ENCODE measurements around the gene WNK1. TPM values are rescaled to one million over a fixed set of nuclear protein-coding genes. Genes with fewer than 3 reads are reported as not detected.

Gene WNK1
- total and polyA plus RNA-seq, 7 experiments from 2014 or later: 22.9 to 200 (median 164) TPM

- Mint-ChIP-seq H3K9me3 (no peaks in the 10 kb centered on the region), H3K27me3 (no peaks in the 10 kb centered on the region), H3K36me3 (peaks cover 1 to 48% (median 21%) of the 10 kb centered on the region in 5 donors), H3K4me3 (no peak overlapping the region), H3K4me1 (peaks cover 13 to 61% (median 51%) of the 10 kb centered on the region in 7 donors), H3K27ac (peak overlapping the region in 3 of 9 donors; percentile 5 to 53 (median 12))
- H3K9me3 ChIP-seq (ENCODE audit: control insufficient read depth in 2 of 3, low read length in 3 of 3): no peaks in the 10 kb centered on the region
- DNase-seq (no peak), ATAC-seq (no peak)
- H3K4me3 ChIP-seq (ENCODE audit: low read length): no peak overlapping the region
- H3K4me1 ChIP-seq (ENCODE audit: control insufficient read depth in 2 of 2, insufficient read depth in 2 of 2, low read length in 2 of 2): no peaks in the 10 kb centered on the region
- ChIA-PET CTCF (interaction anchor here (1.6 kb wide), 1 partner anchor 13 kb away, joined by 4 read pairs; no protein-coding TSS in a partner anchor), POLR2A (no interaction called here)
- H3K27me3 ChIP-seq (ENCODE audit: control insufficient read depth in 2 of 2, insufficient read depth in 2 of 2, low read length in 2 of 2): no peaks in the 10 kb centered on the region
- peaks cover 0 to 19% (median 17%) of the 10 kb centered on the region in 3 experiments for H3K36me3 ChIP-seq (ENCODE audit: control insufficient read depth in 2 of 3, insufficient read depth in 3 of 3, low read length in 3 of 3)
- intact Hi-C loops (cut with micrococcal nuclease): no loop called here
- H3K27ac ChIP-seq (ENCODE audit: low read depth, low read length): no peak overlapping the region
Observed at GRCh38 chr12:828726-829395, 76.5 kb downstream of the WNK1 start.

- ChIA-PET CTCF (no interaction called here), POLR2A (no interaction called here)
- H3K9me3 Mint-ChIP-seq: no peaks in the 10 kb centered on the region
- H3K27ac Mint-ChIP-seq: peak overlapping the region in 3 of 9 donors; percentile 29 to 60 (median 47)
- no peaks in the 10 kb centered on the region for H3K4me1 ChIP-seq (ENCODE audit: control insufficient read depth in 2 of 2, insufficient read depth in 2 of 2, low read length in 2 of 2)
- H3K27ac ChIP-seq (ENCODE audit: low read depth, low read length): no peak overlapping the region
- peaks cover 9 to 54% (median 34%) of the 10 kb centered on the region in 5 donors for H3K36me3 Mint-ChIP-seq
- peaks cover 0 to 27% (median 17%) of the 10 kb centered on the region in 3 experiments for H3K36me3 ChIP-seq (ENCODE audit: control insufficient read depth in 2 of 3, insufficient read depth in 3 of 3, low read length in 3 of 3)
- no peaks in the 10 kb centered on the region for H3K27me3 ChIP-seq (ENCODE audit: control insufficient read depth in 2 of 2, insufficient read depth in 2 of 2, low read length in 2 of 2)
- H3K27me3 Mint-ChIP-seq: no peaks in the 10 kb centered on the region
- DNase-seq: no peak
- peaks cover 22 to 60% (median 53%) of the 10 kb centered on the region in 7 donors for H3K4me1 Mint-ChIP-seq
- H3K4me3 Mint-ChIP-seq: no peak overlapping the region
- H3K9me3 ChIP-seq (ENCODE audit: control insufficient read depth in 2 of 3, low read length in 3 of 3): no peaks in the 10 kb centered on the region
- no peak overlapping the region for H3K4me3 ChIP-seq (ENCODE audit: low read length)
- intact Hi-C loops (cut with micrococcal nuclease): no loop called here
- ATAC-seq: no peak
Observed at GRCh38 chr12:830111-830867, 77.9 kb downstream of the WNK1 start.

GRCh38 chr12:835754-836518 is 83.6 kb downstream of the WNK1 start:
- Histone ChIP-seq H3K4me3 (ENCODE audit: low read length) (no peak overlapping the region), H3K9me3 (ENCODE audit: control insufficient read depth in 2 of 3, low read length in 3 of 3) (no peaks in the 10 kb centered on the region), H3K27ac (ENCODE audit: low read depth, low read length) (no peak overlapping the region), H3K4me1 (ENCODE audit: control insufficient read depth in 2 of 2, insufficient read depth in 2 of 2, low read length in 2 of 2) (no peaks in the 10 kb centered on the region), H3K36me3 (ENCODE audit: control insufficient read depth in 2 of 3, insufficient read depth in 3 of 3, low read length in 3 of 3) (peaks cover 0 to 19% (median 4%) of the 10 kb centered on the region in 3 experiments), H3K27me3 (ENCODE audit: control insufficient read depth in 2 of 2, insufficient read depth in 2 of 2, low read length in 2 of 2) (no peaks in the 10 kb centered on the region)
- Mint-ChIP-seq H3K27ac (peak overlapping the region in 5 of 9 donors; percentile 9 to 53 (median 48)), H3K27me3 (no peaks in the 10 kb centered on the region), H3K4me3 (no peak overlapping the region), H3K36me3 (peaks cover 9 to 44% (median 33%) of the 10 kb centered on the region in 5 donors), H3K4me1 (peaks cover 14 to 57% (median 50%) of the 10 kb centered on the region in 7 donors), H3K9me3 (no peaks in the 10 kb centered on the region)
- intact Hi-C loops (cut with micrococcal nuclease): loop anchor here in 1 of 2 donors (2.0 kb wide), 1 partner anchor 17 kb away; no protein-coding TSS in a partner anchor
- no peak for ATAC-seq
- CTCF ChIA-PET: no interaction called here
- DNase-seq: no peak
- POLR2A ChIA-PET: interaction anchor here (0.6 kb wide), 3 partner anchors 55 to 802 kb away, joined by 3 to 4 read pairs (median 3); no protein-coding TSS in a partner anchor

GRCh38 chr12:836952-837351 is 84.6 kb downstream of the WNK1 start:
- ATAC-seq (no peak), DNase-seq (no peak)
- Histone ChIP-seq H3K9me3 (ENCODE audit: control insufficient read depth in 2 of 3, low read length in 3 of 3) (no peaks in the 10 kb centered on the region), H3K4me1 (ENCODE audit: control insufficient read depth in 2 of 2, insufficient read depth in 2 of 2, low read length in 2 of 2) (no peaks in the 10 kb centered on the region), H3K27me3 (ENCODE audit: control insufficient read depth in 2 of 2, insufficient read depth in 2 of 2, low read length in 2 of 2) (no peaks in the 10 kb centered on the region), H3K36me3 (ENCODE audit: control insufficient read depth in 2 of 3, insufficient read depth in 3 of 3, low read length in 3 of 3) (peaks cover 0 to 19% (median 0%) of the 10 kb centered on the region in 3 experiments), H3K4me3 (ENCODE audit: low read length) (no peak overlapping the region), H3K27ac (ENCODE audit: low read depth, low read length) (no peak overlapping the region)
- Mint-ChIP-seq H3K4me1 (peaks cover 14 to 68% (median 60%) of the 10 kb centered on the region in 7 donors), H3K36me3 (peaks cover 9 to 46% (median 33%) of the 10 kb centered on the region in 5 donors), H3K9me3 (no peaks in the 10 kb centered on the region), H3K4me3 (no peak overlapping the region), H3K27ac (peak overlapping the region in 1 of 9 donors; percentile 17), H3K27me3 (no peaks in the 10 kb centered on the region)
- intact Hi-C loops (cut with micrococcal nuclease): loop anchor here in 1 of 2 donors (2.0 kb wide), 1 partner anchor 18 kb away; no protein-coding TSS in a partner anchor
- POLR2A ChIA-PET: no interaction called here
- CTCF ChIA-PET: no interaction called here

- H3K36me3 ChIP-seq (ENCODE audit: control insufficient read depth in 2 of 3, insufficient read depth in 3 of 3, low read length in 3 of 3): peaks cover 0 to 19% (median 0%) of the 10 kb centered on the region in 3 experiments
- Mint-ChIP-seq H3K27ac (peak overlapping the region in 2 of 9 donors; percentile 45 to 76), H3K9me3 (no peaks in the 10 kb centered on the region), H3K36me3 (peaks cover 9 to 49% (median 31%) of the 10 kb centered on the region in 5 donors), H3K27me3 (no peaks in the 10 kb centered on the region), H3K4me3 (no peak overlapping the region), H3K4me1 (peaks cover 16 to 74% (median 65%) of the 10 kb centered on the region in 7 donors)
- ChIA-PET POLR2A (no interaction called here), CTCF (no interaction called here)
- ATAC-seq: no peak
- no peak overlapping the region for H3K27ac ChIP-seq (ENCODE audit: low read depth, low read length)
- no peaks in the 10 kb centered on the region for H3K27me3 ChIP-seq (ENCODE audit: control insufficient read depth in 2 of 2, insufficient read depth in 2 of 2, low read length in 2 of 2)
- H3K4me1 ChIP-seq (ENCODE audit: control insufficient read depth in 2 of 2, insufficient read depth in 2 of 2, low read length in 2 of 2): no peaks in the 10 kb centered on the region
- intact Hi-C loops (cut with micrococcal nuclease): loop anchor here in 1 of 2 donors (2.0 kb wide), 1 partner anchor 19 kb away; no protein-coding TSS in a partner anchor
- DNase-seq: no peak
- H3K9me3 ChIP-seq (ENCODE audit: control insufficient read depth in 2 of 3, low read length in 3 of 3): no peaks in the 10 kb centered on the region
- no peak overlapping the region for H3K4me3 ChIP-seq (ENCODE audit: low read length)
Observed at GRCh38 chr12:837548-837947, 85.2 kb downstream of the WNK1 start.

GRCh38 chr12:843609-844008 is 91.2 kb downstream of the WNK1 start:
- H3K9me3 ChIP-seq (ENCODE audit: control insufficient read depth in 2 of 3, low read length in 3 of 3): no peaks in the 10 kb centered on the region
- Mint-ChIP-seq H3K36me3 (peaks cover 4 to 36% (median 19%) of the 10 kb centered on the region in 5 donors), H3K9me3 (peaks cover 0 to 3% (median 0%) of the 10 kb centered on the region in 11 donors), H3K4me1 (peaks cover 26 to 71% (median 68%) of the 10 kb centered on the region in 7 donors), H3K27me3 (no peaks in the 10 kb centered on the region), H3K4me3 (no peak overlapping the region), H3K27ac (peak overlapping the region in 1 of 9 donors; percentile 10)
- no peak overlapping the region for H3K4me3 ChIP-seq (ENCODE audit: low read length)
- H3K27me3 ChIP-seq (ENCODE audit: control insufficient read depth in 2 of 2, insufficient read depth in 2 of 2, low read length in 2 of 2): no peaks in the 10 kb centered on the region
- no peak overlapping the region for H3K27ac ChIP-seq (ENCODE audit: low read depth, low read length)
- intact Hi-C loops (cut with micrococcal nuclease): no loop called here
- ATAC-seq (no peak), DNase-seq (no peak)
- ChIA-PET POLR2A (interaction anchor here (0.5 kb wide), 1 partner anchor 234 kb away, joined by 3 read pairs; no protein-coding TSS in a partner anchor), CTCF (interaction anchor here (0.7 to 1.2 kb wide), 2 partner anchors 28 to 267 kb away, joined by 3 read pairs; no protein-coding TSS in a partner anchor)
- no peaks in the 10 kb centered on the region for H3K4me1 ChIP-seq (ENCODE audit: control insufficient read depth in 2 of 2, insufficient read depth in 2 of 2, low read length in 2 of 2)
- peaks cover 0 to 5% (median 0%) of the 10 kb centered on the region in 3 experiments for H3K36me3 ChIP-seq (ENCODE audit: control insufficient read depth in 2 of 3, insufficient read depth in 3 of 3, low read length in 3 of 3)
